Neural cell (in vitro differentiated cells): Measurements from ENCODE around the gene ATP8B1. TPM values are rescaled to one million over a fixed set of nuclear protein-coding genes. Genes with fewer than 3 reads are reported as not detected.

ENCODE experiments used
- H2AFZ ChIP-seq: fragments of 200-600, 300-800 bp; sonication (generic), shearing (Covaris generic); 2 replicates; pipeline ENCODE4 v1.6.0; 2014; ENCODE audit warnings: low read depth, mild to moderate bottlenecking, antibody characterized with exemption, low read length, moderate library complexity
- H3F3A ChIP-seq: fragments of 200-600 bp; shearing (Covaris generic); 2 replicates; pipeline ENCODE4 v1.6.1; 2016; ENCODE audit warnings: mild to moderate bottlenecking, moderate library complexity, mixed read lengths, antibody characterized with exemption, low read length; ENCODE audit not compliant: insufficient read depth, poor library complexity, severe bottlenecking
- H3K27ac ChIP-seq: fragments of 200-600, 300-800 bp; sonication (generic), shearing (Covaris generic); 2 replicates; pipeline ENCODE4 v1.5.1; 2014; ENCODE audit warnings: mild to moderate bottlenecking, low read length, moderate library complexity
- H3K27me3 ChIP-seq: fragments of 300-800, 200-600 bp; sonication (generic), shearing (Covaris generic); 2 replicates; pipeline ENCODE4 v1.6.0; 2014; ENCODE audit warnings: mild to moderate bottlenecking, low read depth, low read length, moderate library complexity; ENCODE audit not compliant: insufficient read depth
- H3K36me3 ChIP-seq: fragments of 300-800, 200-600 bp; sonication (generic), shearing (Covaris generic); 2 replicates; pipeline ENCODE4 v1.5.1; 2014; ENCODE audit warnings: mild to moderate bottlenecking, antibody characterized with exemption, low read length, moderate library complexity; ENCODE audit not compliant: insufficient read depth
- H3K4me2 ChIP-seq: fragments of 300-800, 200-600 bp; sonication (generic), shearing (Covaris generic); 2 replicates; pipeline ENCODE4 v1.6.0; 2014; ENCODE audit warnings: mild to moderate bottlenecking, low read length
- H3K4me3 ChIP-seq: fragments of 300-800, 200-600 bp; sonication (generic), shearing (Covaris generic); 2 replicates; pipeline ENCODE4 v1.5.1; 2014; ENCODE audit warnings: mild to moderate bottlenecking, low read length, moderate library complexity
- H3K79me2 ChIP-seq: fragments of 200-600 bp; shearing (Covaris generic); replicated peaks from 2 replicates; pipeline ENCODE4 v1.6.0; 2014; ENCODE audit warnings: mild to moderate bottlenecking, low read length, moderate library complexity; ENCODE audit not compliant: insufficient read depth
- H3K9ac ChIP-seq: fragments of 300-800, 200-600 bp; sonication (generic), shearing (Covaris generic); 2 replicates; pipeline ENCODE4 v1.6.1; 2016; ENCODE audit warnings: mild to moderate bottlenecking, low read length, mixed read lengths
- H3K9me2 ChIP-seq: fragments of 200-600 bp; shearing (Covaris generic); 2 replicates; pipeline ENCODE4 v1.6.1; 2016; ENCODE audit warnings: mild to moderate bottlenecking, low read length, mixed read lengths; ENCODE audit not compliant: insufficient read depth
- H3K9me3 ChIP-seq: fragments of 200-600, 300-800 bp; sonication (generic), shearing (Covaris generic); 2 replicates; pipeline ENCODE4 v1.6.1; 2016; ENCODE audit warnings: mild to moderate bottlenecking, mixed run types, low read length, moderate library complexity, mixed read lengths
- H4K20me1 ChIP-seq: fragments of 200-600 bp; shearing (Covaris generic); 2 replicates; pipeline ENCODE4 v1.6.1; 2016; ENCODE audit warnings: mild to moderate bottlenecking, mixed run types; ENCODE audit not compliant: insufficient read depth
- EP300 ChIP-seq: fragments of 450-650 bp; conservative IDR thresholded peaks from 2 replicates; pipeline ENCODE4 v1.6.1; 2014; ENCODE audit warnings: antibody characterized with exemption, mild to moderate bottlenecking, moderate library complexity; ENCODE audit not compliant: poor library complexity, severe bottlenecking
- EZH2 ChIP-seq: fragments of 200-600, 300-800 bp; shearing (Covaris generic), sonication (generic); IDR thresholded peaks from 2 replicates; pipeline ENCODE4 v1.6.1; 2014; ENCODE audit warnings: antibody characterized with exemption, low read length, borderline replicate concordance, mild to moderate bottlenecking; ENCODE audit not compliant: insufficient read depth, poor library complexity, severe bottlenecking
- MXI1 ChIP-seq: fragments of 450-650 bp; conservative IDR thresholded peaks from 2 replicates; pipeline ENCODE4 v1.6.1; 2014; ENCODE audit warnings: antibody characterized with exemption, mild to moderate bottlenecking; ENCODE audit not compliant: poor library complexity, severe bottlenecking
- POLR2AphosphoS5 ChIP-seq: IDR thresholded peaks from 2 replicates; pipeline ENCODE4 v1.6.1; 2012
- RAD21 ChIP-seq: fragments of 450-650 bp; conservative IDR thresholded peaks from 2 replicates; pipeline ENCODE4 v1.6.1; 2014; ENCODE audit warnings: antibody characterized with exemption, mild to moderate bottlenecking, moderate library complexity
- SMC3 ChIP-seq: fragments of 450-650 bp; conservative IDR thresholded peaks from 2 replicates; pipeline ENCODE4 v1.6.1; 2014; ENCODE audit warnings: antibody characterized with exemption, mild to moderate bottlenecking, moderate library complexity; ENCODE audit not compliant: poor library complexity
- TAF1 ChIP-seq: IDR thresholded peaks from 2 replicates; pipeline ENCODE4 v1.6.1; 2012; ENCODE audit warnings: low read depth
- polyA plus RNA-seq: library from polyadenylated mRNA; depleted of rRNA; stranded (reverse); fragments of >200 nt; gene quantifications from 2 replicates; pipeline ENCODE4 v1.2.3, GENCODE V29; 2014
- TF ChIP-seq, protein P1 (sequence below): fragments of 450-650 bp; IDR thresholded peaks from 2 replicates; pipeline ENCODE4 v1.5.1; 2014; ENCODE audit warnings: antibody characterized with exemption, mild to moderate bottlenecking, moderate library complexity; ENCODE audit not compliant: poor library complexity, severe bottlenecking
- TF ChIP-seq, protein P2 (sequence below): IDR thresholded peaks from 2 replicates; pipeline ENCODE4 v1.6.1; 2012; ENCODE audit warnings: borderline replicate concordance

Gene ATP8B1
- polyA plus RNA-seq, 1 donor from 2014 or later: not detected

DNA sequence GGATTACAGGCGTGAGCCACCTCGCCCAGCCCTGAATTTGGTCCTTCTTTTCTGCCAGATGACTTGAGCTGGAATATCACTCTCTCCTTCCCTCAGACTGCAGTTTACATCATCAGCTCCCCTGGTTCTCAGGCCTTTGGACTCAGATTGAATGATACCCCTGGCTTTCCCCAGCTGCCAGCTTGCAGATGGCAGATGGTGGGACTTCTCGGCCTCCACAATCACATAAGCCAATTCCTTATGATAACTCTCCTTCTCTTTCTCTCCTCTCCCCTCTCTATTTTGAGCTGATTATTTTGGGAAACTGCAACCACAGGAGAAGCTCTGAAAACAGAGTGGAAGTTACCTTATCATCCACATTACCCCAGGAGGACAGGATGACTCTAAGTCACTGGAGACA, 33.4 kb upstream of the ATP8B1 start:
- no peak overlapping the region for H3K9ac ChIP-seq
- no peak overlapping the region for H3K4me2 ChIP-seq
- no peaks in the 10 kb centered on the region for H4K20me1 ChIP-seq
- H3K79me2 ChIP-seq: no peaks in the 10 kb centered on the region
- no peaks in the 10 kb centered on the region for H3K9me3 ChIP-seq
- no peaks in the 10 kb centered on the region for H3K27me3 ChIP-seq
- no peak overlapping the region for H3K4me3 ChIP-seq
- no peaks in the 10 kb centered on the region for H3K36me3 ChIP-seq
- H2AFZ ChIP-seq: no peak overlapping the region
- no peak for TF ChIP-seq MXI1
- TF ChIP-seq, protein P1, sequence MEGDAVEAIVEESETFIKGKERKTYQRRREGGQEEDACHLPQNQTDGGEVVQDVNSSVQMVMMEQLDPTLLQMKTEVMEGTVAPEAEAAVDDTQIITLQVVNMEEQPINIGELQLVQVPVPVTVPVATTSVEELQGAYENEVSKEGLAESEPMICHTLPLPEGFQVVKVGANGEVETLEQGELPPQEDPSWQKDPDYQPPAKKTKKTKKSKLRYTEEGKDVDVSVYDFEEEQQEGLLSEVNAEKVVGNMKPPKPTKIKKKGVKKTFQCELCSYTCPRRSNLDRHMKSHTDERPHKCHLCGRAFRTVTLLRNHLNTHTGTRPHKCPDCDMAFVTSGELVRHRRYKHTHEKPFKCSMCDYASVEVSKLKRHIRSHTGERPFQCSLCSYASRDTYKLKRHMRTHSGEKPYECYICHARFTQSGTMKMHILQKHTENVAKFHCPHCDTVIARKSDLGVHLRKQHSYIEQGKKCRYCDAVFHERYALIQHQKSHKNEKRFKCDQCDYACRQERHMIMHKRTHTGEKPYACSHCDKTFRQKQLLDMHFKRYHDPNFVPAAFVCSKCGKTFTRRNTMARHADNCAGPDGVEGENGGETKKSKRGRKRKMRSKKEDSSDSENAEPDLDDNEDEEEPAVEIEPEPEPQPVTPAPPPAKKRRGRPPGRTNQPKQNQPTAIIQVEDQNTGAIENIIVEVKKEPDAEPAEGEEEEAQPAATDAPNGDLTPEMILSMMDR: no peak
- no peak for TF ChIP-seq POLR2AphosphoS5
- no peak for TF ChIP-seq EP300
- TF ChIP-seq, protein P2, sequence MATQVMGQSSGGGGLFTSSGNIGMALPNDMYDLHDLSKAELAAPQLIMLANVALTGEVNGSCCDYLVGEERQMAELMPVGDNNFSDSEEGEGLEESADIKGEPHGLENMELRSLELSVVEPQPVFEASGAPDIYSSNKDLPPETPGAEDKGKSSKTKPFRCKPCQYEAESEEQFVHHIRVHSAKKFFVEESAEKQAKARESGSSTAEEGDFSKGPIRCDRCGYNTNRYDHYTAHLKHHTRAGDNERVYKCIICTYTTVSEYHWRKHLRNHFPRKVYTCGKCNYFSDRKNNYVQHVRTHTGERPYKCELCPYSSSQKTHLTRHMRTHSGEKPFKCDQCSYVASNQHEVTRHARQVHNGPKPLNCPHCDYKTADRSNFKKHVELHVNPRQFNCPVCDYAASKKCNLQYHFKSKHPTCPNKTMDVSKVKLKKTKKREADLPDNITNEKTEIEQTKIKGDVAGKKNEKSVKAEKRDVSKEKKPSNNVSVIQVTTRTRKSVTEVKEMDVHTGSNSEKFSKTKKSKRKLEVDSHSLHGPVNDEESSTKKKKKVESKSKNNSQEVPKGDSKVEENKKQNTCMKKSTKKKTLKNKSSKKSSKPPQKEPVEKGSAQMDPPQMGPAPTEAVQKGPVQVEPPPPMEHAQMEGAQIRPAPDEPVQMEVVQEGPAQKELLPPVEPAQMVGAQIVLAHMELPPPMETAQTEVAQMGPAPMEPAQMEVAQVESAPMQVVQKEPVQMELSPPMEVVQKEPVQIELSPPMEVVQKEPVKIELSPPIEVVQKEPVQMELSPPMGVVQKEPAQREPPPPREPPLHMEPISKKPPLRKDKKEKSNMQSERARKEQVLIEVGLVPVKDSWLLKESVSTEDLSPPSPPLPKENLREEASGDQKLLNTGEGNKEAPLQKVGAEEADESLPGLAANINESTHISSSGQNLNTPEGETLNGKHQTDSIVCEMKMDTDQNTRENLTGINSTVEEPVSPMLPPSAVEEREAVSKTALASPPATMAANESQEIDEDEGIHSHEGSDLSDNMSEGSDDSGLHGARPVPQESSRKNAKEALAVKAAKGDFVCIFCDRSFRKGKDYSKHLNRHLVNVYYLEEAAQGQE: no peak
- no peak for TF ChIP-seq TAF1
- TF ChIP-seq SMC3: no peak
- no peak for TF ChIP-seq RAD21
- TF ChIP-seq EZH2: no peak
- H3F3A ChIP-seq: no peaks in the 10 kb centered on the region
- H3K9me2 ChIP-seq: no peaks in the 10 kb centered on the region
- H3K27ac ChIP-seq: no peak overlapping the region

DNA sequence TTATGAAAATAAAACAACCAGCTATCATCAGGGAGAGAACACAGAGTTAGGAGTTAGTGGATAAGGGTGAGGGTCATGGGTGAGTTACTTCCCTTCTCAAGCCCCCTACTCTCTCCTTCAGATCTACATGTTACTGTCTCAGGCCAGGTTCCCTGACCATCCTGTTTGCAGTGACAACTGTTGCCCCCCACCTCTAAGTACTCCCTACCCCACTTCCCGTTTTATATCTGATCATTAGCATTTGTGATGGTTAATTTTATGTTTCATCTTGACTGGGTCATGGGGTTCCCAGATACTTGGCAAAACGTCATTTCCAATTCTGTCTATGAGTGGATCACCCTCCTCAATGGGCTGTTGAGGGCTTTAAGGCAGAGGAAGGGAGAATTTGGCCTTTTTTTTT, 32.8 kb upstream of the ATP8B1 start:
- Histone ChIP-seq H2AFZ (no peak overlapping the region), H3K36me3 (no peaks in the 10 kb centered on the region), H3K4me2 (no peak overlapping the region), H3K9me2 (no peaks in the 10 kb centered on the region), H3K4me3 (no peak overlapping the region), H3K9ac (no peak overlapping the region), H3F3A (no peaks in the 10 kb centered on the region), H3K9me3 (no peaks in the 10 kb centered on the region), H4K20me1 (no peaks in the 10 kb centered on the region), H3K27me3 (no peaks in the 10 kb centered on the region), H3K79me2 (no peaks in the 10 kb centered on the region), H3K27ac (no peak overlapping the region)
- TF ChIP-seq, protein P2: no peak
- TF ChIP-seq RAD21 (no peak), EZH2 (no peak), EP300 (no peak), MXI1 (no peak), TAF1 (no peak), SMC3 (no peak), POLR2AphosphoS5 (no peak)
- TF ChIP-seq, protein P1: no peak
